HG02798 (cell line): ENCODE measurements around the gene CEBPG.

Experiments used
- ATAC-seq: cut with Tn5 transposase; IDR thresholded peaks from one replicate; pipeline ENCODE4 v1.9.1; 2021; ENCODE audit warnings: mild to moderate bottlenecking; ENCODE audit not compliant: unreplicated experiment, poor library complexity

The CEBPG gene

GRCh38 chr19:33373453-33374235 is at the start of gene CEBPG:
TSS of gene CEBPG (plus strand) at chr19:33373709. CDS start at chr19:33379240, 5,531 bp downstream.
- ATAC-seq: peak; percentile 92

- no peak for ATAC-seq
Observed at GRCh38 chr19:33324628-33325027, 48.9 kb upstream of the CEBPG start.

GRCh38 chr19:33325920-33326319 is 47.6 kb upstream of the CEBPG start:
- no peak for ATAC-seq

- no peak for ATAC-seq
Observed at GRCh38 chr19:33329060-33329459, 44.4 kb upstream of the CEBPG start.

- no peak for ATAC-seq
Observed at GRCh38 chr19:33329736-33330135, 43.8 kb upstream of the CEBPG start.

- ATAC-seq: no peak
Observed at GRCh38 chr19:33332248-33332647, 41.3 kb upstream of the CEBPG start.

GRCh38 chr19:33333151-33333550 is 40.4 kb upstream of the CEBPG start:
- ATAC-seq: no peak

GRCh38 chr19:33333642-33334041 is 39.9 kb upstream of the CEBPG start:
- no peak for ATAC-seq

GRCh38 chr19:33334271-33334670 is 39.2 kb upstream of the CEBPG start:
- ATAC-seq: no peak

- ATAC-seq: no peak
Observed at GRCh38 chr19:33335446-33335845, 38.1 kb upstream of the CEBPG start.

GRCh38 chr19:33339016-33339984 is 34.2 kb upstream of the CEBPG start:
- ATAC-seq: no peak

GRCh38 chr19:33340991-33341390 is 32.5 kb upstream of the CEBPG start:
- no peak for ATAC-seq

- ATAC-seq: no peak
Observed at GRCh38 chr19:33343301-33343700, 30.2 kb upstream of the CEBPG start.

GRCh38 chr19:33343859-33344572 is 29.5 kb upstream of the CEBPG start:
- ATAC-seq: no peak

- no peak for ATAC-seq
Observed at GRCh38 chr19:33344573-33344925, 29.0 kb upstream of the CEBPG start.

GRCh38 chr19:33345163-33345562 is 28.3 kb upstream of the CEBPG start:
- no peak for ATAC-seq

- ATAC-seq: no peak
Observed at GRCh38 chr19:33346665-33347064, 26.8 kb upstream of the CEBPG start.

GRCh38 chr19:33347300-33347699 is 26.2 kb upstream of the CEBPG start:
- ATAC-seq: no peak

GRCh38 chr19:33348301-33349010 is 25.1 kb upstream of the CEBPG start:
- no peak for ATAC-seq
